Breast epithelium (tissue), 4 donors: ENCODE data around the gene ANKRD44. TPM values are rescaled to one million over a fixed set of nuclear protein-coding genes. Genes with fewer than 3 reads are reported as not detected.

Experiments
- DNase-seq, 2 donors: peaks; one replicate each; pipeline ENCODE4 v3.0.0-alpha.2; 2019; ENCODE audit warnings: low spot score in 2 of 2
- H3K27ac ChIP-seq, 2 donors: fragments of 200-600 bp; sonication (generic) in 1 of 2; one replicate each; pipeline ENCODE4 v1.5.1; 2016 to 2019; ENCODE audit warnings: mild to moderate bottlenecking in 1 of 2
- H3K27me3 ChIP-seq, 2 donors: fragments of 200-600 bp; sonication (generic) in 1 of 2; one replicate each; pipeline versions ENCODE4 v1.5.1 to v1.6.0; 2017 to 2019; ENCODE audit warnings: control low read depth in 1 of 2, mild to moderate bottlenecking in 1 of 2
- H3K36me3 ChIP-seq: fragments of 200-600 bp; one replicate; pipeline ENCODE4 v1.5.1; 2019
- H3K4me1 ChIP-seq, 2 donors: fragments of 200-600 bp; sonication (generic); one replicate each; pipeline ENCODE4 v1.5.1; 2016 to 2019; ENCODE audit warnings: control low read depth in 1 of 2
- H3K4me3 ChIP-seq, 3 donors: fragments of 200-600 bp; sonication (generic); 1 replicate in 2 of 3; 2 replicates in 1 of 3; pipeline ENCODE4 v1.5.1; 2016 to 2019; ENCODE audit warnings: mild to moderate bottlenecking in 3 of 3, moderate library complexity in 2 of 3
- H3K9me3 ChIP-seq, 2 donors: fragments of 200-600 bp; sonication (generic) in 1 of 2; one replicate each; pipeline ENCODE4 v1.5.1; 2016 to 2019; ENCODE audit warnings: control low read depth in 1 of 2
- POLR2A ChIP-seq: fragments of 450-650 bp; IDR thresholded peaks from one replicate; pipeline ENCODE4 v1.6.1; 2016; ENCODE audit warnings: antibody characterized with exemption, mild to moderate bottlenecking, moderate library complexity
- POLR2AphosphoS5 ChIP-seq, 3 donors: sonication (generic); formaldehyde crosslinking; IDR thresholded peaks; one replicate each; pipeline ENCODE4 v1.6.1; 2017; ENCODE audit warnings: antibody characterized with exemption in 3 of 3
- intact Hi-C: fragments of 100-400 bp; cut with DNase I; formaldehyde crosslinking; loops from one replicate; pipeline ENCODE4 v1.15.1; 2023; ENCODE audit warnings: low total_unique reads
- total RNA-seq, 3 donors: library from RNA; depleted of rRNA; stranded (reverse); fragments of >200 nt; gene quantifications; one replicate each; pipeline ENCODE4 v1.1.0, GENCODE V29; 2016
- TF ChIP-seq, protein P1 (sequence below), 3 donors: fragments of 450-650 bp; IDR thresholded peaks; one replicate each; pipeline ENCODE4 v1.5.1; 2016 to 2017; ENCODE audit warnings: antibody characterized with exemption in 3 of 3, mild to moderate bottlenecking in 3 of 3, moderate library complexity in 3 of 3

Gene ANKRD44
- total RNA-seq, 3 donors from 2014 or later = 18.0 to 41.3 (median 19.9) TPM

DNA sequence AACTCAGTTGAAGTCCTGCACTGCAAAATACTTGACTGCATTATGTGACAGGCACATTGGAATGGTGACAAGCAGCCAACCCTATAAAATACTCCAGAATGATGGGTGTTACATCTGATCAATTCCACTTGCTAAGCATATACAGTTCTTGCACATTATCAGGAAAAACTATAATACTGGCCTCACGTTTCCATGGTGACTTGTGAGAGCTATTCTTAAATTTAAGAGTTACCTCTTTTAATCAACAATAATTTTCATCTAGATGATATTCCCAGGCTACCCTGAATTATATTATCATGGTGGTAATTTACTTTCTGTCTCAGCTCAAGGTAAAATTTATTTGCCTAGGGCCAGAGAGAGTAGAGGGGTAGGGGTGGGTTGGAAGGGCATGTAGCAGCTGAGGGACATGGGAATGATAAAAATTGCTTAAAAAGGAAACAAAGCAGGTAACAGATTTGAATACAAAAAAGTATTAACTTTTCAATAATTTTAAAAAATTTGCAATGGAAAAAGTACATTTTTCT is 251.7 kb downstream of the ANKRD44 start:
- peaks cover 0 to 7% of the 10 kb centered on the region in 2 donors for H3K9me3 ChIP-seq
- no peak overlapping the region for H3K4me3 ChIP-seq
- TF ChIP-seq POLR2A (no peak), POLR2AphosphoS5 (IDR thresholded peaks at IDR 0.05) (no peak)
- TF ChIP-seq, protein P1, sequence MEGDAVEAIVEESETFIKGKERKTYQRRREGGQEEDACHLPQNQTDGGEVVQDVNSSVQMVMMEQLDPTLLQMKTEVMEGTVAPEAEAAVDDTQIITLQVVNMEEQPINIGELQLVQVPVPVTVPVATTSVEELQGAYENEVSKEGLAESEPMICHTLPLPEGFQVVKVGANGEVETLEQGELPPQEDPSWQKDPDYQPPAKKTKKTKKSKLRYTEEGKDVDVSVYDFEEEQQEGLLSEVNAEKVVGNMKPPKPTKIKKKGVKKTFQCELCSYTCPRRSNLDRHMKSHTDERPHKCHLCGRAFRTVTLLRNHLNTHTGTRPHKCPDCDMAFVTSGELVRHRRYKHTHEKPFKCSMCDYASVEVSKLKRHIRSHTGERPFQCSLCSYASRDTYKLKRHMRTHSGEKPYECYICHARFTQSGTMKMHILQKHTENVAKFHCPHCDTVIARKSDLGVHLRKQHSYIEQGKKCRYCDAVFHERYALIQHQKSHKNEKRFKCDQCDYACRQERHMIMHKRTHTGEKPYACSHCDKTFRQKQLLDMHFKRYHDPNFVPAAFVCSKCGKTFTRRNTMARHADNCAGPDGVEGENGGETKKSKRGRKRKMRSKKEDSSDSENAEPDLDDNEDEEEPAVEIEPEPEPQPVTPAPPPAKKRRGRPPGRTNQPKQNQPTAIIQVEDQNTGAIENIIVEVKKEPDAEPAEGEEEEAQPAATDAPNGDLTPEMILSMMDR (IDR thresholded peaks at IDR 0.05) = no peak
- H3K36me3 ChIP-seq = no peaks in the 10 kb centered on the region
- no peaks in the 10 kb centered on the region for H3K27me3 ChIP-seq
- intact Hi-C loops = no loop called here
- no peak for DNase-seq
- no peaks in the 10 kb centered on the region for H3K4me1 ChIP-seq
- H3K27ac ChIP-seq = no peak overlapping the region

DNA sequence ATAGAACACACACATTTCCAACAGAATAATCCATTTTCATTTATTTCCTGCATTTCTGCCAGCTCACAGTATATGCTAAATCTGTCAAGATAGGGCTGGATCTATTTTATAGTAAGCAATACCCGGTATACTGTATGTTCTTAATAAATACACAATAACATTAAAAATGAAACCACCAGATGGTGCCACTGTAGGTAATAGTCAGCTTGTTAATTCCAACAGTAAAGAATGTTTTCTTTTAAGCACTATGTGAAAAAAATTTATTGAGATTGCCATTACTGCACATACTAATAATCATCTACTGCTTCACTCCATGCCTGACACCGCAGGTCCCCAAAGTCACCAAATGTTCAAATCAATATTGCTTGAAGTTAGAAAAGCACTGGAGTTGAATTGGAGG is 252.6 kb downstream of the ANKRD44 start:
- Histone ChIP-seq H3K9me3 (peaks cover 0 to 7% of the 10 kb centered on the region in 2 donors), H3K27ac (no peak overlapping the region), H3K36me3 (no peaks in the 10 kb centered on the region), H3K4me1 (no peaks in the 10 kb centered on the region), H3K4me3 (no peak overlapping the region), H3K27me3 (no peaks in the 10 kb centered on the region)
- DNase-seq = no peak
- intact Hi-C loops = no loop called here
- TF ChIP-seq POLR2A (no peak), POLR2AphosphoS5 (IDR thresholded peaks at IDR 0.05) (no peak)
- TF ChIP-seq, protein P1 (IDR thresholded peaks at IDR 0.05) = no peak

DNA sequence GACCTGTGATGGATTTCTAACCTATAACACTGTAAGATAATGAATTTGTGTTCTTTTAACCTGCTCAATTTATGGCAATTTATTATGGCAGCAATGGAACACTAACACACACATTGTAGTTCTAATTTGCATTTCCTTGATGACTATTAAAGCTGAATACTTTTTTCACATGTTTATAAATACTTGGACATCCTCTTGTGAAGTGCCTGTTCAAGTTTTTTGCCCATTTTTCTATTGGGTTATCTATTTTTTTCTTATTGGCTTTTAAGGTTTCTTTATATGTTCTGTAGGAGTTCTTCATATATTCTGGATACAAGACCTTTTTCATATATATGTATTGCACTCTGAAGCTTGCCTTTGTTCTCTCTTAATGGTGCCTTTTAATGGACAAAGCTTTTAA is 255.5 kb downstream of the ANKRD44 start:
- H3K4me1 ChIP-seq = peaks cover 0 to 3% of the 10 kb centered on the region in 2 donors
- peaks cover 0 to 7% of the 10 kb centered on the region in 2 donors for H3K9me3 ChIP-seq
- TF ChIP-seq, protein P1 (IDR thresholded peaks at IDR 0.05) = no peak
- H3K27ac ChIP-seq = no peak overlapping the region
- H3K27me3 ChIP-seq = no peaks in the 10 kb centered on the region
- intact Hi-C loops = no loop called here
- H3K36me3 ChIP-seq = no peaks in the 10 kb centered on the region
- no peak overlapping the region for H3K4me3 ChIP-seq
- DNase-seq = no peak

DNA sequence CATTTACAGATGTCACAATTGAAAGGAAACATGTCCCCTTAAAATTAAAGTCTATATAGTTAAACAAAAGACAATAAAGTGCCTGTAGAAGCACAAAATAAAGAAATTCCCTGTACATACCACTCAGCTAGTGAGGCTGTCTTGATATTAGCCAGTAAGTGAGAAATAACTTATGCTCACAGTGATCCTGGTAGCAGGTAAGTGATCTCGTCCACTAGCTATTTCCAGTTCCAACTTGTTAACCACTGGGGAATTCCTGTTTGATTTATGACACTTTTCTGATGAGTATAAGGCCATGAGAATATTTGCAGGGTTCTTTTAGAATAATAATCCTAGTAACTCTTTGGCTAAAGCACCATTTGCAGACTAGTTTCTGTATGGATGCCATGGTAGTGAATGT is 256.1 kb downstream of the ANKRD44 start:
- Histone ChIP-seq H3K27me3 (no peaks in the 10 kb centered on the region), H3K9me3 (peaks cover 0 to 7% of the 10 kb centered on the region in 2 donors), H3K36me3 (no peaks in the 10 kb centered on the region), H3K27ac (no peak overlapping the region), H3K4me3 (no peak overlapping the region), H3K4me1 (peaks cover 0 to 3% of the 10 kb centered on the region in 2 donors)
- TF ChIP-seq POLR2A (no peak), POLR2AphosphoS5 (IDR thresholded peaks at IDR 0.05) (no peak)
- TF ChIP-seq, protein P1 (IDR thresholded peaks at IDR 0.05) = no peak
- intact Hi-C loops = no loop called here
- no peak for DNase-seq

DNA sequence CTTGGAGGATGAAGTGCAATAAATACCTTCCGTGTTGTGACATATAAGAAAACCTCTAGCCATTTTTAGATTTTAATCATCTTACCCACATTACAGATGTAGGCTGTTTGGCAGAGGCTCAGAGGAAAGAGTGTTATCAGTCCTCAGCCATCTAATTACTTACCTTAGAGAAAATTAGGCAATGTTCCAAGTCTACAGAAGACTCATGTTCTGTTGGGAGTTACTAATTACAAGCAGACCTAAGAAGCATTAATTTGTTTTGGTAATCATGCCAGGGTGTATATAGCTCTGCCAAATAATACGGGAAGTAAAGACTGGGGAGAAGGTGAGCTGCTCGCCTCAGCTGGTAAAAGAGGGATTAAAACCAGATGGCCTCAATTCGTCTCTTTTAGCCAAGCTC is 258.2 kb downstream of the ANKRD44 start:
- TF ChIP-seq POLR2A (no peak), POLR2AphosphoS5 (IDR thresholded peaks at IDR 0.05) (no peak)
- TF ChIP-seq, protein P1 (IDR thresholded peaks at IDR 0.05) = no peak
- H3K27ac ChIP-seq = peak overlapping the region in 1 of 2 donors; percentile 62
- peaks cover 0 to 7% of the 10 kb centered on the region in 2 donors for H3K9me3 ChIP-seq
- H3K36me3 ChIP-seq = no peaks in the 10 kb centered on the region
- DNase-seq = no peak
- intact Hi-C loops = no loop called here
- H3K27me3 ChIP-seq = no peaks in the 10 kb centered on the region
- H3K4me3 ChIP-seq = no peak overlapping the region
- H3K4me1 ChIP-seq = peaks cover 0 to 3% of the 10 kb centered on the region in 2 donors
